A204.1 (cell line): ENCODE results near the gene ESR2.

Experiments
- FAIRE-seq: peaks from 2 replicates; lab custom pipeline; 2012; peaks lifted over from hg19 to GRCh38; lab: Jason Lieb, UNC

ESR2 gene

DNA sequence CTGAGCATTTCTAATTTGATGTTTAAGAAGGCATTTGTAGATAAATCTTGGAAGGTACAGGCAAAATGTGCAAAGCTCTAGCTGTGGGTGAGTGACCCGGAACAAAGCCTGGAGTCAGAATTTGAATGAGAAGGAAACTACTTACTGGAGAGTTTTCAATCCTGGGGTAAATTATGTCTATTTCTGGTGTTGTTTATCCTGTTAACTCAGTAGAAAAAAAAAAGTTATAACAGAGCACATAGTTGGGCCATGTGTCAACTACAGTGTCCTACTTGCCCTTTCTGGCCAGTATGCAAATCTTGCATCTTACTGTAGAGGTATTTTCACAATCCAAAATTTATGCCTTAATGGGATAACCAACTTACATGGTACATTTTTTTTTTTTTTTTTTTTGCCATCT is 259.0 kb downstream of the ESR2 start:
- no peak for FAIRE-seq
